ENCODE measurements around the gene PRR14. TPM values are rescaled to one million over a fixed set of nuclear protein-coding genes. Genes with fewer than 3 reads are reported as not detected.
"Not testable (repeated sequence)": the region's sequence is repeated elsewhere in the genome, so short reads cannot be mapped to it uniquely, and the experiment has no call there.

The PRR14 gene
- total RNA-seq, 1 experiment from 2014 or later, result 5.0 TPM

DNA sequence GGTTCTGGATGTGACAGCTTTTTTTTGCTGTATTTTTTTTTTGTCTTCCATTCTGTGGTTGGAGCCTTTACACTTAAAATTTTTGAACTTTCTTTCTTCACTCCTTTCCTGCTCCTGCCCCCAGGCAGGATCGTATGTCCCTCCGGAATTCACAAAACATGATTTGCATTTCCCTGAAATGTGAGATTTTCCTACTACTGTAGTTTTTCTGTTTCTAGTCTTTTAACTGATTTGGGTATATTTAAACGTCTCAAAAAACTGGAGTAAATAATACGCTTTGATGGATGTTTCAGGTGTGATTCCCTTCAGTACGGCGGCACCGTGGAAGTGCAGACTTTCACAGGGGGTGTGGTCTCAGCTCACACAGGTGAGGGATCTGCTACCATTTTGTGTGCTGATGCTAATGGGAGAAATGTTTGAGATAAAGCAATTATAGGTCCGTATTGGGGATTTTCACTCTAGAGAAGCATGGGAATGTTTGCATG is 48.9 kb downstream of the PRR14 start:
- no peak for DNase-seq (ENCODE audit: low read depth, low spot score)
- in situ Hi-C loops (cut with HindIII; ENCODE audit: low pct_unique_long_range_greater_than_20kb, low sequenced_read_pairs), result no loop called here

DNA sequence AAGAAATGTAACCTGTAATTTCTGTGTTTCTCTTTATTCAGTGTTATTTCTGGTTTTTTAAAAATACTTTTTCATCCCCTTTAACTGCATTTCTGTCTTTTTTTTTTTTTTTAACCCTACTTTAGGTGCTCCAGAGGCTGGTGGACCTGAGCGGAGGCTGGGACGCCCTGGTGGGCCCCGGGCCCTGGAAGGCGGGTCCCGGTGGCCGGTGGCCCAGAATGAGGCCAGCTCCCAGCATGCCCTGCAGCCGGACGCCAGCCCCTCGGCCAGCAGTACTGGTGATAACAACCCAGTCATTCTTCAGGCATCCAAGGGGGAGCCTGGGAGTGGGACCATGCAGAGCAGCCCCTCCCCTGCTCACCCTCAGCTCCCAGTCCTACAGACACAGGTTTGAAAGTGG is 49.7 kb downstream of the PRR14 start:
- in situ Hi-C loops (cut with HindIII; ENCODE audit: low pct_unique_long_range_greater_than_20kb, low sequenced_read_pairs), result no loop called here
- no peak for DNase-seq (ENCODE audit: low read depth, low spot score)

- DNase-seq (ENCODE audit: low read depth, low spot score), result no peak
- in situ Hi-C loops (cut with HindIII; ENCODE audit: low pct_unique_long_range_greater_than_20kb, low sequenced_read_pairs), result no loop called here
These were observed 50.2 kb downstream of the PRR14 start for GRCh38 chr16:30700971-30701370.

- in situ Hi-C loops (cut with HindIII; ENCODE audit: low pct_unique_long_range_greater_than_20kb, low sequenced_read_pairs); DNase-seq (ENCODE audit: low read depth, low spot score): not testable (repeated sequence)
These were observed 52.3 kb downstream of the PRR14 start for GRCh38 chr16:30703071-30703470.

- no peak for DNase-seq (ENCODE audit: low read depth, low spot score)
- in situ Hi-C loops (cut with HindIII; ENCODE audit: low pct_unique_long_range_greater_than_20kb, low sequenced_read_pairs), result no loop called here
These were observed 53.2 kb downstream of the PRR14 start for GRCh38 chr16:30703971-30704370.

Small RNA genes lying within 50 kb of the gene (small RNA-seq; reads per million reads assigned to genes)
- 0 reads per million in 2 experiments for gene AC093249.1
- gene RNU6-1043P, result 0 reads per million in 2 experiments
- 0 reads per million in 2 experiments for gene RNU6-416P

Other genes starting within 250 kb of the PRR14 start
- gene ZNF771, start 243.4 kb upstream of the PRR14 start, total RNA-seq (2014; rRNA removed; shearing (Covaris generic)), result 3.7 and 7.2 TPM in 2 replicates
- gene DCTPP1, start 220.9 kb upstream of the PRR14 start, total RNA-seq (2014; rRNA removed; shearing (Covaris generic)), result 11.9 and 21.7 TPM in 2 replicates
- gene SEPHS2, start 205.1 kb upstream of the PRR14 start, total RNA-seq (2014; rRNA removed; shearing (Covaris generic)), result 5.4 and 7.9 TPM in 2 replicates
- gene ITGAL, start 178.2 kb upstream of the PRR14 start, total RNA-seq (2014; rRNA removed; shearing (Covaris generic)), result not detected in 2 replicates
- 40.4 and 43.1 TPM in 2 replicates for gene ZNF768, start 124.4 kb upstream of the PRR14 start, total RNA-seq (2014; rRNA removed; shearing (Covaris generic))
- gene ZNF747, start 116.1 kb upstream of the PRR14 start, total RNA-seq (2014; rRNA removed; shearing (Covaris generic)), result 4.1 and 4.6 TPM in 2 replicates
- gene ZNF764, start 92.6 kb upstream of the PRR14 start, total RNA-seq (2014; rRNA removed; shearing (Covaris generic)), result 4.1 and 4.9 TPM in 2 replicates
- 16.3 and 23.4 TPM in 2 replicates for gene ZNF688, start 79.2 kb upstream of the PRR14 start, total RNA-seq (2014; rRNA removed; shearing (Covaris generic))
- 12.1 and 13.0 TPM in 2 replicates for gene ZNF785, start 65.3 kb upstream of the PRR14 start, total RNA-seq (2014; rRNA removed; shearing (Covaris generic))
- 23.0 TPM in 2 replicates for gene ZNF689, start 40.6 kb upstream of the PRR14 start, total RNA-seq (2014; rRNA removed; shearing (Covaris generic))
- 8.8 and 8.9 TPM in 2 replicates for gene FBRS, start 7.5 kb downstream of the PRR14 start, total RNA-seq (2014; rRNA removed; shearing (Covaris generic))
- gene SRCAP, start 48.2 kb downstream of the PRR14 start, total RNA-seq (2014; rRNA removed; shearing (Covaris generic)), result 5.8 and 9.4 TPM in 2 replicates
- gene PHKG2, start 97.5 kb downstream of the PRR14 start, total RNA-seq (2014; rRNA removed; shearing (Covaris generic)), result 14.3 and 16.4 TPM in 2 replicates
- 0.05 and 1.8 TPM in 2 replicates for gene CFAP119, start 111.1 kb downstream of the PRR14 start, total RNA-seq (2014; rRNA removed; shearing (Covaris generic))
- gene RNF40, start 111.4 kb downstream of the PRR14 start, total RNA-seq (2014; rRNA removed; shearing (Covaris generic)), result 108 and 120 TPM in 2 replicates
- gene ZNF629, start 136.2 kb downstream of the PRR14 start, total RNA-seq (2014; rRNA removed; shearing (Covaris generic)), result 6.6 and 6.8 TPM in 2 replicates
- gene BCL7C, start 243.1 kb downstream of the PRR14 start, total RNA-seq (2014; rRNA removed; shearing (Covaris generic)), result 21.5 and 22.0 TPM in 2 replicates
- gene CTF1, start 245.7 kb downstream of the PRR14 start, total RNA-seq (2014; rRNA removed; shearing (Covaris generic)), result 0.13 and 0.29 TPM in 2 replicates

Measured in SK-MEL-5 (cell line).